AG10803 (cell line): ENCODE data around the gene THRB.
A peak's percentile ranks its signal among the peaks of the same experiment; 100 is the strongest.

Source experiments
- DNase-seq: peaks from one replicate; pipeline ENCODE4 v3.0.0; 2010; ENCODE audit warnings: low read depth
- H3K4me3 ChIP-seq: 2 replicates; pipeline ENCODE4 v1.5.1; 2011; ENCODE audit warnings: mild to moderate bottlenecking, low read length, control low read depth
- TF ChIP-seq, protein P1 (sequence below): conservative IDR thresholded peaks from 2 replicates; pipeline ENCODE4 v1.5.1; 2011; ENCODE audit warnings: mild to moderate bottlenecking, low read length, control low read depth, inconsistent platforms

Gene THRB

DNA sequence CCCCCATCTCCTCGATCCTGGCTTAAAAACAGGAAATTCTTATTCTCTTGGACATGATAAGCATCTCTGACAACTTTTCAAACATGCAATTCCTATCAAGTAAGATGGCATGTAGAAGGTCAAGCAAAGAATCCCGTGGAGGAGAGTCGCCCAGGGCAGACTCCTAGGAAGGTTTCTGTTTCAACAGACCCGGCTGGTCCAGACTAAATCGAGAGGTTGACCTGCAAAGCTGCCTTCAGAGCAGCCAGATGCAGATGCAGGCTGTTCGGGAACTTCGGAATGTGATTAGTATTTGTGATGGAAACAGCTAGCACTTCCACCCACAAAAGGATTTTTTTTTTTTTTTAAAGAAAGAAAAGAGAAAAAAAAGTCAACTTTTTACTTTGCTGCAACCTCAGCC lies 332.8 kb downstream of the THRB start:
- TF ChIP-seq, protein P1, sequence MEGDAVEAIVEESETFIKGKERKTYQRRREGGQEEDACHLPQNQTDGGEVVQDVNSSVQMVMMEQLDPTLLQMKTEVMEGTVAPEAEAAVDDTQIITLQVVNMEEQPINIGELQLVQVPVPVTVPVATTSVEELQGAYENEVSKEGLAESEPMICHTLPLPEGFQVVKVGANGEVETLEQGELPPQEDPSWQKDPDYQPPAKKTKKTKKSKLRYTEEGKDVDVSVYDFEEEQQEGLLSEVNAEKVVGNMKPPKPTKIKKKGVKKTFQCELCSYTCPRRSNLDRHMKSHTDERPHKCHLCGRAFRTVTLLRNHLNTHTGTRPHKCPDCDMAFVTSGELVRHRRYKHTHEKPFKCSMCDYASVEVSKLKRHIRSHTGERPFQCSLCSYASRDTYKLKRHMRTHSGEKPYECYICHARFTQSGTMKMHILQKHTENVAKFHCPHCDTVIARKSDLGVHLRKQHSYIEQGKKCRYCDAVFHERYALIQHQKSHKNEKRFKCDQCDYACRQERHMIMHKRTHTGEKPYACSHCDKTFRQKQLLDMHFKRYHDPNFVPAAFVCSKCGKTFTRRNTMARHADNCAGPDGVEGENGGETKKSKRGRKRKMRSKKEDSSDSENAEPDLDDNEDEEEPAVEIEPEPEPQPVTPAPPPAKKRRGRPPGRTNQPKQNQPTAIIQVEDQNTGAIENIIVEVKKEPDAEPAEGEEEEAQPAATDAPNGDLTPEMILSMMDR = no peak
- no peak for DNase-seq
- H3K4me3 ChIP-seq = no peak overlapping the region

DNA sequence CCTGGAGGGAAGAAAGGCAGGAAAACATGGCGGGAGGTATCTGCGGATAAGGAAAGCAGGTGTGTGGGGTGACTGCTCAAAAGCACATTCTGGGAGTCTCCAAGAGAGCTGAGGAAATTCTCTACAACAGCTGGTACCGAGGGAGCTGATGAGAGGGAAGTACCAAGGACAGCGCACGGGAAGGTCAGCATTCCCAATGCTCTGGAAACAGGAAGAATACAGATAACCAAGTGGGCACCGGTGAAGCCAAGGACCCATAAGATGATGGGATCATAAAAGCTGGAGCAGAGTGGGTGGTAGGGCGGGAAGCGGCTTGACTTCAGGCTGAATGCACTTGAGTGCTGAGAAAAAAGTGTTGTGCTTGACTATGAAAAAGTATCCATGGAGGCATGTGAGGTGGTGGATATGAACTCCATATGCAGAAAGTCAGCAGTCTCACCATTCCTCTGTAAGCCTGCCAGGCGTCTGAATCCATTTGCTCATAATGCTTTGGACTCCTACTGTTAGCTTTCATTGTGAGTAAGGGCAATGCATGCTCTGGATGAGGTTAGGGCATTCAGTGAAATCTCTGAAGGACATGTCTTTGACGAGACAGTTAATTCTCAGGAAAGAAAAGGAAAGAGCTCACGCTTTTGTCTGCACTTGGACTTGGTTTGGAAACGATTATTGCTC lies 334.1 kb downstream of the THRB start:
- no peak overlapping the region for H3K4me3 ChIP-seq
- TF ChIP-seq, protein P1 = no peak
- DNase-seq = peak; percentile 21

DNA sequence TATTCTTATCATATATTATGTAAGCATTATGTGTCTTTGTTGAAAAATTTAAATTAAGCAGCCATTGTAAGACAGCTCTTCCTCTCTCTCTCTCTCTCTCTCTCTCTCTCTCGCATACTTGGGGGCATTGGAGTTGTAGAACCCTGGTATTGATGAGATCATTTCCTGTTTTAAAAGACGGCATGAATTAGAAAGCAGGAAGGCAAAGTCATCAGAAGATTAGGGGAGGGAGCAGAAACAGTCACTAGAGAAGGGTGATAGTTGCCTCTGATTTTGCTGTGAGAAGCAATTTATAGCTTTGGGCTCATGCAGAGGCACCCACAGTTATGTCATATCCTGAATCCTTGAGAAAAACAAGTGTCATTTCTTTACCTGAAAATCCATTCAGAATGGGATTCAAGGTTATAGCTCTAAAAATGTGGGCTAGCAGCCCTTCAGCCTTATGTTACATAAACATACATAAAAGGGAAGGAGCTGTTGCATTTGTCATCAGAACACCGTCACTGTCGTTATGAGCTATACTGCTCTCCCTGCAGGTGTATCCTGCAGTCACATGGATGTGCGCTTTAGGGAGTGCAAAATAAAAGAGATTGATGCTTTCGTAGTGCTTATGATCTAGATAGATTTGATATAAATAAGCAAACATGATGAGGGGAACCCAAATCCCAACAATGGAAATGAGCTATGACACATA lies 335.7 kb downstream of the THRB start:
- no peak overlapping the region for H3K4me3 ChIP-seq
- TF ChIP-seq, protein P1 = no peak
- no peak for DNase-seq

DNA sequence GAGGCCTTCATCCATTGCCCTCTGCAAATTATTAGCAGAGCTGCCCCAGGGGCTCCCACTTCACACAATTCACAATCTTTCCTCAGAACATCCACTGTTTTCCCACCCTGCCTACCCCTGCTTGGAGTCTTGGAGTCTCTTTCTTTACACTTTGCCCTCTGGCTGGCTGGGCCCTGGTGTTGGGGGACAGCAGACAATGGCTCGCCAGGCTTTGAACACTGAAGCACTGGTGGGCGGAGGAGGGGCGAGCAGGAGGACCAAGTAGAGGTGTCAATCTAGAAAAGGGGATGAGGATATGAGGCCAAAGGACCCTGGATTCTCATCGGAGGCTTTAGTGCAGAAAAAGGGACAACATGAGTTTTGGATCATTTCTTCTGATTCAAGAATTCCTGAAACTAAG lies 337.5 kb downstream of the THRB start:
- no peak for DNase-seq
- TF ChIP-seq, protein P1 = no peak
- H3K4me3 ChIP-seq = no peak overlapping the region

DNA sequence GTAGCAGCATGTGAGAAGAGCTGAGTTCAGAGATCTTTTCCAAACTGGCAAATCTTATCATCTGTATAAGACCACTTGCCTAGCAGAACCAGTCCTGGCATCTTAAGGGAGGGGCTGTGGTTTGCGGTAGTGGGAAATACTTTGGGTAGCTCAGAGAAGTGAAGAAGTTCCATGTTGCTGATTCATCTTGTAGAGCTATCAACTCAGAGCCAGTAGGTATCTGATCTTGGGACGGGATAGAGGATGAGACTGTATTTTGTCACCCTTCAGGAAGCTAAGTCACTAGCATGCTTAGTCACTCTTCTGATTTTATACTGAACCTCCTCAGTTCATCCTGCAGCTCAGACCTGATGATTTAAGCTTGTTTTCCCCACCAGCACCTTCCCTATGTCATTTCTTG lies 338.2 kb downstream of the THRB start:
- TF ChIP-seq, protein P1 = no peak
- H3K4me3 ChIP-seq = no peak overlapping the region
- DNase-seq = peak; percentile 84

DNA sequence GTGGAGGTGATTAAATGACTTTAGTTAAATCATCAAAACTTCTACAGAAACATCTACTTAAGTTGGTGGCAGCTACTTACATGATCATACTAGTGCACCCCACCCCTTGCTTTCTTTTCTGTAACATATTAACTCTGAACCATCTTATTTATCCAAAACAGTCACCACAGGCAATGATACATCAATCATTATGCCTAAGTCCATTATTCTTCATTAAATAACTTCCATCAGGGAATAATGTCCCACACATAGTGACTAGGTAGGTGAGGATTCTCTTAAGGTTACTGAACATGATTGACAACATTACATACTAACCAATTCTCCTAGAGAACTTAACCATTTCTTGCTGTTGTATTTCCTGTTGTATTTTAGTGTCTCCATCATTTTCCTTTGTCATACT lies 339.4 kb downstream of the THRB start:
- H3K4me3 ChIP-seq = no peak overlapping the region
- no peak for DNase-seq
- TF ChIP-seq, protein P1 = no peak

DNA sequence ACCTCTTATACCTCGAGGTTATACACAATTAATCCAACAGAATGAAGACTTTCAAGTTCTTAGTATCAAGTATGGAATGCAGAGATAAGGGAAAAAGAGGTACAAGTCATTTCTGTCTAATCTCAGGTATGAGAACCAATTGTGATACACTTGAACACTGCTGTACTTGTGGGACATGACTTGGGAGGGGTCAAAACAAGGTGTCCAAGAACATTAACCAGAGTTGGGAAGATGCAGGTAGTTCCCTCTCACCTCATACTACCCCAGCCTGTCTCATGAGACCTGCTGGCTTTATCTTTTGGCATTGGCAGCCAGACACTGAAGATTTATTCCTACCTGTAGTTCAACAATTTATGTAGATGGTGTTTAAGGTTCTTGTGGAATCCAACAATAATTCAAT lies 339.9 kb downstream of the THRB start:
- H3K4me3 ChIP-seq = no peak overlapping the region
- no peak for DNase-seq
- TF ChIP-seq, protein P1 = no peak
